HG02642 (cell line): ENCODE measurements around the gene CD84.
"Not testable (repeated sequence)": the region's sequence is repeated elsewhere in the genome, so short reads cannot be mapped to it uniquely, and the experiment has no call there.

Experiments
- ATAC-seq: cut with Tn5 transposase; IDR thresholded peaks from one replicate; pipeline ENCODE4 v1.9.1; 2021; ENCODE audit warnings: mild to moderate bottlenecking; ENCODE audit not compliant: unreplicated experiment, poor library complexity

CD84 gene

GRCh38 chr1:160576390-160576789, 2.9 kb downstream of the CD84 start:
- no peak for ATAC-seq

DNA sequence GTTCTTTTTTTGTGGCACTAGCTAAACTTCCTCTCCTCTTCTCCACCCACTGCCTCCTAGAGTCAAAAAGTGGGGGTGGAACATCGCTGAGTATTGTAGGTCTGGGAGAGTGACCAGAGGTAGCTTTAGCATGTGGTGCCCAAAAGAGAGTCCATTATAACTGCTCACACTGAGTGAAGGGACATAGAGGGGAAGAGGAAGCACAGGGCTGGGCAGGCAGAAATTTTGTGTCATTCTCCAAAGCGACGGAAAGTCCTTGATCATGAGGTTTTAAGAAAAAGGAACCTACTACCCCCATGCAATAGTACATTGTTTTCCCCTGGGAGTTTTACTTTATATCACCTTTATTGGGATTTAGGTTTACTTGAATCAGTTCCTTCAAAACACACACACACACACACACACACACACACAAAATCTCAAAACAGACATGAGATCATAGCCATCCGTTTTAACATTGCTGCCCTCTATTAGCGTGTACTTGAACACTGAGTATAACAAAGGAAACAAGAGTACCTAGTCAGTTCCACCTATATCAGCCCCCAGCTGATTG, 4.1 kb downstream of the CD84 start:
- no peak for ATAC-seq

DNA sequence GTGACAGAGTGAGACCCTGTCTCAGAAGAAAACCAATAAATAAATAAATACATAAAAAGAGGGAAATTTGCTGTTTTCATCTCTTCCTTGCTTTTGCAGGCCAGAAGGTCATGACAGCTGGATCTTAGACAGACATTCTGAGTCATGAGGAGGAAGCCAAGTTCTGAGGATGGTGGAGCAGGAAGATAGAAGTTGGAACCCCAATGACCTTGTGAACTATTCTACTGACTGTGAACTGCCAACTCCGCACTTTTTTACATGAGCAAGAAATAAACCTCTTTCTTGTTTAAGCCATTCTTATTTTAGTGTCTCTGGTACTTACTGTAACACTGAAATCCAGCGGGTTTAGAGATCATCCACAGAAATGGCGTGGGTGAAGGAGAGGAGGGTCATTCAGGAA, 8.5 kb downstream of the CD84 start:
- ATAC-seq, result no peak

DNA sequence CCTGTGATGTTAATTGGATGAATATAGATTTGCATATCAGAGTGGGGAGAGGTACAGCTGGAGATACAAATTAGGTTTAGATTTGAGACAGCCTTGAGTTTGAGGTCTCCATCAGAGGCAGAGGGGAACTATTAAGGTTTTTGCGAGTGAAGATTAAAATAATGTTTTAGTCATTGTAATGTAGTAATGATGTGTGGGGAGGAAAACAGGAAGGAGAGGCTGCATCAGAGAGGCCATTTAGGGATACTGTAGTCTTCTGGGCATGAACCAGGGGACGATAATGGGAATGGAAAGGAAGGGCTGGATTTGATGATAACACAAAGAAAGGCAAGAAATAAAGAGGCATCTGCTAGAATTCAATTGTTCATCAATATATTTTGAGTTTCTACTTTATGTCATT, 9.5 kb downstream of the CD84 start:
- no peak for ATAC-seq

DNA sequence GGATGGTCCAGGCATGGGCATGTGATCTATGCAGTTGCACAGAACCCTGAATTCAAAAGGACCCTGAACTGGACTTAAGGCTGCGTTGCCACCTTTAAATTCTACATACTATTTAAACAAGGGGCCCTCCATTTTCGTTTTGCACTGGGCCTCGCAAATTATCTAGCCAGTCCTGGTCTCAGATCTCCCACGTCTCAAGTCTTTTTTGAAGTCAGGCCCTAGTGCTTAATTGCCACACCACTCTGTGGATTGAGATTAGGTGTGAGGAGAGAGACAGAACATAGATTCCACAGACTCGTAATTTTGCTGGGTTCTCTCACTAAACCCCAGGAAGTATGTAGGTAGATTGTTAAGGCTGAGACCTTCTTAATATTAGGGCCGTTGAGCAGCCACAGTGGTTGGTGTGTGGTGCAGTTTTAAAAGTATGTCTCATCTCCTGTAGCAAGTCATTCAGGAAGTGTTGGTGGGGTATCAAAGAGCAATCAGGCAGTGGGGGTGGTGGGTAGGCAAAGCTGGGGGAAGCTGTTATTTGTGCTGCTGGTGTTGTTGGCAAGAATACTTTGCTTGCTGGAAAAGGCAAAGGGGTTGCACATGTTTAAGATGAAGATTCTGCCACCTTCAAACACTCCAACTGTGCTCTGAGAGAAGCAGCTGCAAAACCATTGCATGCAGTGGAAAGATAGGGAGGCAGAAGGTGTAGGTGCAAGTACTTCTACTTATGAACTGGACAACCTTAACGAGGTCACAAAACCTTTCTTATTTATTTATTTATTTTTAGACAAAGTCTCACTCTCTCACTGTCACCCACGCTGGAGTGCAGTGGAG, 11.2 kb downstream of the CD84 start:
- no peak for ATAC-seq

- no peak for ATAC-seq
These were observed 12.0 kb downstream of the CD84 start for GRCh38 chr1:160567341-160567740.

DNA sequence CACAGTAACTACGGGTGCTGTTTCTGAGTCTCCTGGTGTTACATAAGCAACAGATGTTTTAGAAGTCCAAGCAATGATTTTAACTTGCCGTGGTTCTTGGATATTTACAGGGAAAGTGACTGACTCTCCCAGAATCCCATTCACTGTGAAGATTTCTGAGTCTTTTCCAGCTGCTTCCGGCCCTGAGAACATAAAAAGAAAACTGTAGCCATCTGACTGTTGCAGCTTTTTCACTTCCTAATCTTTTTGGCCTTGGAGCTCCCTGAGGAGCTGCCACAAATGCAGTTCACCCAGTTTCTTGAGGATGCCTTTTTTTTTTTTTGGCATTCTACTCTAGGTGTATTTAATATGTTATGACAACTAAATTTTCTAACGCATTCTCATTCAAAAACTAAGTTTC, 13.7 kb downstream of the CD84 start:
- no peak for ATAC-seq

DNA sequence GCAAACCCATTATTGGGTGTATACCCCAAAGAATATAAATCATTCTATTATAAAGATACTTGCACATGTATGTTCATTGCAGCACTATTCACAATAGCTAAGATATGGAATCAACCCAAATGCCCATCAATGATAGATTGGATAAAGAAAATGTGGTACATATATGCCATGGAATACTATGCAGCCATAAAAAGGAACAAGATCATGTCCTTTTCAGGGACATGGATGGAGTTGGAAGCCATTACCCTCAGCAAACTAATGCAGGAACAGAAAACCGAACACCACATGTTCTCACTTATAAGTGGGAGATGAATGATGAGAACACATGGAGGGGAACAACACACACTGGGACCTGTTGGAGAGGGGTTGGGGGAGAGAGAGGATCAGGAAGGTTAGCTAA, 16.1 kb downstream of the CD84 start:
- not testable (repeated sequence) for ATAC-seq

DNA sequence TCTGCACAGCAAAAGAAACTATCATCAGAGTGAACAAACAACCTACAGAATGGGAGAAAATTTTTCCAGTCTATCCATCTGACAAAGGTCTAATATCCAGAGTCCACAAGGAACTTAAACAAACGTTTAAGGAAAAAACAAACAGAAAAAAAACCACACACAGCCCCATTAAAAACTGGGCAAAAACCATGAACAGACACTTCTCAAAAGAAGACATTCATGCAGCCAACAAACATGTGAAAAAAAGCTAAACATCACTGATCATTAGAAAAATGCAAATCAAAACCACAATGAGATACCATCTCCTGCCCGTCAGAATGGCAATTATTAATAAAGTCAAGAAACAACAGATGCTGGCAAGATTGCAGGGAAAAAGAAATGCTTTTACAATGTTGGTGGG, 16.6 kb downstream of the CD84 start:
- not testable (repeated sequence) for ATAC-seq

DNA sequence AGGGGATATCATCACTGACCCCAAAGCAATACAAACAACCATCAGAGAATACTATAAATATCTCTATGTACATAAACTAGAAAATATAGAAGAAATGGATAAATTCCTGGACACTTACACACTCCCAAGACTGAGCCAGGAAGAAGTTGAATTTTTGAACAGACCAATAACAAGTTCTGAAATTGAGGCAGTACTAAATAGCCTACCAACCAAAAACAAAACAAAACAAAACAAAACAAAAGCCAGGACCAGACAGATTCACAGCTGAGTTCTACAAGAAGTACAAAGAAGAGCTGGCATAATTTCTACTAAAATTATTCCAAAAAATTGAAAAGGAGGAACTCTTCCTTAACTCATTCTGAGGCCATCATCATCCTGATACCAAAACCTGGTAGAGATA, 18.5 kb downstream of the CD84 start:
- ATAC-seq, result no peak

DNA sequence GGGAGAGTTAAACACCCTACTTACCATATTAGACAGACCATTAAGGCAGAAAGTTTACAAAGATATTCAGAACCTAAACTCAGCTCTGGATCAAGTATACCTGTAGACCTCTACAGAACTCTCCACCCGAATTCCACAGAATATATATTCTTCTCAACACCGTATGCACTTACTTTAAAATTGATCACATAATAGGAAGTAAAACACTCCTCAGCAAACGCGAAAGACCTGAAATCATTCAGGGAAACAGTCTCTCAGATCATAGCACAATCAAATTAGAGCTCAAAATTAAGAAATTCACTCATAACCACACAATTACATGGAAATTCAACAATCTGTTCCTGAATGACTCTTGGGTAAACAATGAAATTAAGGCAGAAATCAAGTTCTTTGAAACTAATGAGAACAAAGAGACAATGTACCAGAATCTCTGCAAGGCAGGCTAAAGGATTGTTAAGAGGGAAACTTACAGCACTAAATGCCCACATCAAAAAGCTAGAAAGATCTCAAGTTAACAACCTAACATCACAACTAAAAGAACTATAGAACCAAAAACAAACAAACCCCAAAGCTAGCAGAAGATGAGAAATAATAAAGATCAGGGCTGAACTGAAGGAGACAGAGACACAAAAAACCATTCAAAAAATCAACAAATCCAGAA, 19.1 kb downstream of the CD84 start:
- no peak for ATAC-seq

- not testable (repeated sequence) for ATAC-seq
These were observed 19.9 kb downstream of the CD84 start for GRCh38 chr1:160559437-160559836.

DNA sequence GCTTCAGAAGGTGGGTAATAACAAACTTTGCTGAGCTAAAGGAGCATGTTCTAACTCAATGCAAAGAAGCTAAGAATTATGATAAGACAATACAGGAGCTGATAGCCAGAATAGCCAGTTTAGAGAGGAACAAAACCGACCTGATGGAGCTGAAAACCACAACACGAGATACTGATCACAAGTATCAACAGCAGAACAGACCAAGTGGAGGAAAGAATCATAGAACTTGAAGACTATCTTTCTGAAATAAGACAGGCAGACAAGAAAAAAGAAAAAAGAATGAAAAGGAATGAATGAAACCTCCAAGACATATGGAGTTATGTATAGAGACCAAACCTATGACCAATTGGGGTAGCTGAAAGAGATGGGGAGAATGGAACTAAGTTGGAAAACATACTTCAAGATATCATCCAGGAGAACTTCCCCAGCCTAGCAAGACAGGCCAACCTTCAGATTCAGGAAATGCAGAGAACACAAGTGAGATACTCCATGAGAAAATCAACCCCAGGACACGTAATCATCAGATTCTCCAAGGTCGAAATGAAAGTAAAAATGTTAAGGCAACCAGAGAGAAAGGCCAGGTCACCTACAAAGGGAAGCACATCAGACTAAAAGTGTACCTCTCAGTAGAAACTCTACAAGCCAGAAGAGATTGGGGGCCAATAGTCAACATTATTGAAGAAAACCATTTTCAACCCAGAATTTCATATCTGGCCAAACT, 20.5 kb downstream of the CD84 start:
- ATAC-seq, result no peak

DNA sequence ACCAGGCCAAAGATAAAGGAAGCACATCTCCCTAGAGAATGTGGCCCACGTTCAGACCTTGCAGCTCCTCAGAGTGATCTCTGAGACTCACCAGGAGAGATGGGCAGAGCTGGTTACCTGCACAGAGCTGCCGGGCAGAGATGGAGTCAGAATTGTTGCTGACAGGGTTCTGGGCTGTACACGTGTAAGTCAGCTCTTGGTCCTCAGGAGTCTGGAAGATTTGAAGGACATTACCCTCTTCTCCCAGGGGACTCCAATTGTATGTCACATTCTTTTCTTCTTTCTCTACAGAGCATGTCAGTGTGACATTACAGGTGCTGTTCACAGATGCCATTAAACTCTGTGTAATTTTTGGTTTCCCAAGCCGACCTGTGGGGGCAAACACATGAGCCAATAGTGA, 25.5 kb downstream of the CD84 start:
- no peak for ATAC-seq

DNA sequence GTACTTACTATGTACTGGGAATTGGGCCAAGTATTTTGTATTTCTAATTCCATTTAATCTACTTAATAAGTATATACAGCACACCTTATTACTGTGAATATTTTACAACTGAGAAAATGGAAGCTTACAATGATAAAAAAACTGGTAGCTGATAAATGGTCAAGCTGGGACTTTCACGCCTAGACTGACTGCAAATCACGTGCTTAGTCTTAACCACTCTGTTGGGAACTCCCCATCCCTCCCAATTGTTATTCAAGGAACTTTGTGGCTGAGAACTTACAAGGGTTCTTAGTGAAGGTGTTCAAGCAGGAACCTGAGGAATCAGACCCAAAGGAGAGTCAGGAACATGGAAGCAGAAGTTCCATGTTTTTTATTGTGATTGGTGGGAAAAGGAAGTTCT, 26.9 kb downstream of the CD84 start:
- no peak for ATAC-seq

DNA sequence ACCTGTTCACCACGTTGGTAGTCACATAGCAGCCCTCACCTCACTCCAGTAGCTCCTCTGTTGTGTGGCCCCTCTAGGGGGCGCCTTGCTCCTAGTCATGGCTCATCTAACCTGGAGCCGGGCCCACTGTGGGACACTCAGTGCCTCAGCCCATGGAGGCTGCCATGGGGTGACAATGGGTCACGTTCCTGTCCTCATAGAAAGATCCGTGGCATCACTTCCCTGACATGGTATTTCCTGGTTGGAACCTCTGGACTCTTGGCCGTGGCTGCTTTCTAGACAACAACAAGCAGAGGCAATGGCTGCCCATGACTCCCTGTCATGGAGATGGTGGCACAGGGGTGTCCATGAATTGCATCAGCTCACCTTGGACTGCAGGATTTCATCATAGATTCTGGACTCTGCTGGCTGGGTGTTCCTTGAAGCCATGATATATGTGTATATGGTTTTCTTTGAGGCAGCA, 28.7 kb downstream of the CD84 start:
- no peak for ATAC-seq

- ATAC-seq, result peak; percentile 14
These were observed 29.7 kb downstream of the CD84 start for GRCh38 chr1:160549665-160550006.

DNA sequence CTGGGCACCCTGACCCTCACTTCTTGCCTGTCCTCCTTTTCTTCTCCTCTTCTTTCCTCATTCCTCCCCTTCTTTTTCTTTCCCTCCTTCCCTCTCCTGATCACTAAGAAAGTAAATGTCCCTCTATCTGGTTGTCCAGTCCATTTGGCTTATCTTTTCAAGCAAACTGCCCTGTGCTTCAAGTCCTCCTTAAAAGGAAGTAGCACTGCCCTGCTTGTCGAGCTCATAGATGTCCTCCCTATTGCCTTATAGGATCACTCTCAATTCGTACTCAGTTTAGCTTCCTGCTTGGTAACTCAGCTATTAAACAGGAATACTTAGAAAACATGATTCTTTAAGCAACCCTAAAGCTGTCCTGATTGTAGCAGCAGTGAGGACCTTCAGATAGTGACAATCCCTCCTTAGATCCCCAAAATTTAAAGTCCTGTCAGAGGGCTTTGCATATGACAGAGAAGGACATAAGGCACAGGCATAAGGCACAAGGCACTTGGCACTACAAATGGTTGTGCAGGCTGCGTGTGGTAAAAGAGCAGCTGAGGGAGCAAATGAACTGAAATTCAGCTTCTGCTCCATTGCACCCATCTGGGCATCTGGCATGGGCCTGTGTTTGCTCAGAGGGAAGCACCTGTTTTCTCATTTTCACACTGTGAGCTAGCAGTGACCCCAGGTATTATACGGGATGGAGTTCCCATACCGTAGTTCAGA, 30.2 kb downstream of the CD84 start:
- peak; percentile 69 for ATAC-seq

GRCh38 chr1:160548183-160548582, 31.1 kb downstream of the CD84 start:
- ATAC-seq, result peak; percentile 38

- no peak for ATAC-seq
These were observed 31.9 kb downstream of the CD84 start for GRCh38 chr1:160547422-160547821.
